Stimulated activated naive B cell treated with anti-CD40 and anti-IgM and Interleukin-4, amounts not matched to agents 10 μg/mL and 1 μg/mL and 100 μg/mL, for 72 hours (primary cell): ENCODE results near the gene CYB5R3.
"Not testable (repeated sequence)": the region's sequence is repeated elsewhere in the genome, so short reads cannot be mapped to it uniquely, and the experiment has no call there.

Source experiments
- ATAC-seq, 2 donors: fragments of 150-1000 bp; cut with Tn5 transposase; replicated peaks; 2 replicates each; pipeline ENCODE4 v1.10.0; 2021; ENCODE audit warnings: moderate library complexity in 1 of 2
- DNase-seq: peaks from one replicate; pipeline ENCODE4 v3.0.0; 2021
- H3K27ac Mint-ChIP-seq: one replicate; pipeline ENCODE4 v1.8.0; 2022; ENCODE audit warnings: mild to moderate bottlenecking, mixed read lengths
- H3K27me3 Mint-ChIP-seq, 2 donors: one replicate each; pipeline ENCODE4 v1.8.0; 2022; ENCODE audit warnings: mixed read lengths in 2 of 2
- H3K36me3 Mint-ChIP-seq, 2 donors: one replicate each; pipeline ENCODE4 v1.8.0; 2022; ENCODE audit warnings: mixed read lengths in 2 of 2, mild to moderate bottlenecking in 1 of 2
- H3K4me1 Mint-ChIP-seq, 2 donors: one replicate each; pipeline ENCODE4 v1.8.0; 2022; ENCODE audit warnings: mixed read lengths in 2 of 2, mild to moderate bottlenecking in 1 of 2
- H3K4me3 Mint-ChIP-seq, 2 donors: one replicate each; pipeline ENCODE4 v1.8.0; 2022; ENCODE audit warnings: mild to moderate bottlenecking in 2 of 2, mixed read lengths in 2 of 2, moderate library complexity in 1 of 2
- H3K9me3 Mint-ChIP-seq, 2 donors: one replicate each; pipeline ENCODE4 v1.8.0; 2022; ENCODE audit warnings: mixed read lengths in 2 of 2, mild to moderate bottlenecking in 1 of 2

Gene CYB5R3

GRCh38 chr22:42626951-42627625, 22.1 kb downstream of the CYB5R3 start:
- Mint-ChIP-seq H3K4me1 (peaks cover 2 to 20% of the 10 kb centered on the region in 2 donors), H3K27me3 (no peaks in the 10 kb centered on the region), H3K36me3 (peaks cover 38 to 44% of the 10 kb centered on the region in 2 donors), H3K27ac (no peak overlapping the region), H3K9me3 (no peaks in the 10 kb centered on the region), H3K4me3 (no peak overlapping the region)
- no peak for ATAC-seq
- DNase-seq: no peak

DNA sequence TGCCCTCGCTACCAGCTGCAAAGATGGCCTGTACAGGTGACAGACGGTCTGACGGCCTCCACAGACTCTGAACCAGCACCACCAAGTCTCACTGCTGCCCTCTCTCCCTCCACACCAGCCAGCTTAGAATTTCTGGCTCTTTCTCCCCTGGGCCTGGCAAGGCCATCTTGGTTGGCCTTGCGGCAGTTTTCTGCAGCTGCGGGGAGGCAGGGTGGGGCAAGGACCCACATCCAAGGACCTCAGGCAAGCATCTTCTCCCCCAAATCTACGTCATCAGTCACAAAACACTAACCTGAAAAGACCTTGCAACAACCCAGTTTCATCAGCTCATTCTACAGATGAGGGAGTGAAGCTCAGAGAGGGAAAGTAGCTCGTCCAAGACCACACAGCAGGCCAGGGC, 22.8 kb downstream of the CYB5R3 start:
- Mint-ChIP-seq H3K27me3 (no peaks in the 10 kb centered on the region), H3K27ac (peak overlapping the region; percentile 59), H3K4me1 (peaks cover 8 to 27% of the 10 kb centered on the region in 2 donors), H3K36me3 (peaks cover 38 to 44% of the 10 kb centered on the region in 2 donors), H3K9me3 (no peaks in the 10 kb centered on the region), H3K4me3 (no peak overlapping the region)
- no peak for ATAC-seq
- no peak for DNase-seq

GRCh38 chr22:42625416-42625815, 23.8 kb downstream of the CYB5R3 start:
- Mint-ChIP-seq H3K27ac (no peak overlapping the region), H3K4me3 (no peak overlapping the region)

GRCh38 chr22:42624551-42625106, 24.6 kb downstream of the CYB5R3 start:
- H3K4me1 Mint-ChIP-seq: peaks cover 9 to 30% of the 10 kb centered on the region in 2 donors
- H3K27ac Mint-ChIP-seq: peak overlapping the region; percentile 25
- no peaks in the 10 kb centered on the region for H3K27me3 Mint-ChIP-seq
- H3K9me3 Mint-ChIP-seq: no peaks in the 10 kb centered on the region
- H3K4me3 Mint-ChIP-seq: no peak overlapping the region
- ATAC-seq (no peak), DNase-seq (no peak)
- H3K36me3 Mint-ChIP-seq: peaks cover 33 to 34% of the 10 kb centered on the region in 2 donors

More at GRCh38 chr22:42625416-42625815, 23.8 kb downstream of the CYB5R3 start:
- no peak for DNase-seq
- ATAC-seq: no peak
- H3K9me3 Mint-ChIP-seq: no peaks in the 10 kb centered on the region
- H3K36me3 Mint-ChIP-seq: peaks cover 37 to 39% of the 10 kb centered on the region in 2 donors
- H3K4me1 Mint-ChIP-seq: peaks cover 9 to 30% of the 10 kb centered on the region in 2 donors
- H3K27me3 Mint-ChIP-seq: no peaks in the 10 kb centered on the region

DNA sequence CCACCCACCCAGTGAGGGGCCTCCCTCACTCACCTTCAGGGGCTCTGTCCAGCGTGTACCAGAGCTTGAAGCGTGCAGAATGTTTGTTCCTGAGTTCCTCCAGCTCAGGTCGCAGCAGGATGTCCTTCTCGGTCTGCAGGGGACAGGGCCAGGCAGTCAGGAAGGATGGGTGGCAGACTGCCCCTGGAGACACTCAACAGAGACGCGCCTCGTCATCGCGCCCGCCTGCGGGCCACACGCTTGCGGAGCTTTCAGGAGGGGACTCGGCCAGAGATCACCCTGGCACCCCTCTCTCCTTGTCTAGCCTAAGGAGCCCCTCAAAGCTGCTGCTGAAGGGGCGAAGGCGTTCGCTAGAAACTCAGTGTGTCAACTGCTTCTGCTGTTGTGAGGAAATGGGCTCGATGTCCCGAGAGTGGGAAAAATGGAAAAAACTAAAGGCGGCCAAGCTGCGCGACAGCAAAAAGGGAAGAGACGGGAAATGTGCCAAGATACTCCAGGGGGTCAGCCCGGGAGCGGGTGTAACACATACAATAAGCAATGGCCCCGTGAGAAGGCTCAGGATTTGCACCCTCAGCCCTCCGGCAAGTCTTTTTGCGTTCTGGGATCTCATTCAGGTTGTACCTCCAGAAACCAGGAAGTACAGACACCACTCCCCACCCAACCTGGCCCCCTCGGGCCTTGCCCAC, 25.3 kb downstream of the CYB5R3 start:
- Mint-ChIP-seq H3K27me3 (no peaks in the 10 kb centered on the region), H3K4me1 (peaks cover 9 to 30% of the 10 kb centered on the region in 2 donors), H3K9me3 (no peaks in the 10 kb centered on the region), H3K36me3 (peaks cover 35 to 36% of the 10 kb centered on the region in 2 donors), H3K27ac (peak overlapping the region; percentile 22), H3K4me3 (no peak overlapping the region)
- no peak for ATAC-seq
- no peak for DNase-seq

DNA sequence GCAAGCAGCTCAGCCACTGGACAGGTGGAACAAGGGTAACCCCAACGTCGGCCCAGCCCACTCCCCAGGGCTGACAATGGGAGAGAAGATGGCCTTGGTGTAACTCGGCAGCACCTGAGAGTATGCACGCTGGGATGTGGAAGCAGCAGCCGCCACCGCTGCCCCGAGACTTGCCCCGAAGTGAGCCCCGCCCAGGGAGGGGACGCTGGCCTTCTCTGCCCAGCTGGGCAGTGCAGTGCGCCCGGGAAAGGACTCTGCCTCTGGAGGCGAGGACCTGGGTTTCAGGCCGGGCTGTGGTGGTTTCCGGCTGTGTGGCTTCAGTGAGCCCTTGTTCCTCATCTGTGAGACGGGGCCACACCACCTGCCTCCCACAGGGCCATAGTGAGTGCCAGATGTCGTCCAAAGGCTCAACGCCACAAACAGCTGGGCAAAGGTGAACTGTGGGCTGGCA, 25.9 kb downstream of the CYB5R3 start:
- H3K27me3 Mint-ChIP-seq: no peaks in the 10 kb centered on the region
- peaks cover 34% of the 10 kb centered on the region in 2 donors for H3K36me3 Mint-ChIP-seq
- peak overlapping the region in 1 of 2 donors; percentile 35 for H3K4me3 Mint-ChIP-seq

GRCh38 chr22:42622061-42622710, 27.0 kb downstream of the CYB5R3 start:
- ATAC-seq (no peak), DNase-seq (no peak)
- Mint-ChIP-seq H3K9me3 (no peaks in the 10 kb centered on the region), H3K27ac (peak overlapping the region; percentile 80), H3K36me3 (peaks cover 29 to 31% of the 10 kb centered on the region in 2 donors), H3K4me3 (no peak overlapping the region), H3K4me1 (peaks cover 14 to 38% of the 10 kb centered on the region in 2 donors), H3K27me3 (no peaks in the 10 kb centered on the region)

More for the DNA sequence above, 25.9 kb downstream of the CYB5R3 start:
- DNase-seq (no peak), ATAC-seq (peak; percentile 69 to 74)
- peaks cover 10 to 30% of the 10 kb centered on the region in 2 donors for H3K4me1 Mint-ChIP-seq
- no peak overlapping the region for H3K27ac Mint-ChIP-seq
- no peaks in the 10 kb centered on the region for H3K9me3 Mint-ChIP-seq

DNA sequence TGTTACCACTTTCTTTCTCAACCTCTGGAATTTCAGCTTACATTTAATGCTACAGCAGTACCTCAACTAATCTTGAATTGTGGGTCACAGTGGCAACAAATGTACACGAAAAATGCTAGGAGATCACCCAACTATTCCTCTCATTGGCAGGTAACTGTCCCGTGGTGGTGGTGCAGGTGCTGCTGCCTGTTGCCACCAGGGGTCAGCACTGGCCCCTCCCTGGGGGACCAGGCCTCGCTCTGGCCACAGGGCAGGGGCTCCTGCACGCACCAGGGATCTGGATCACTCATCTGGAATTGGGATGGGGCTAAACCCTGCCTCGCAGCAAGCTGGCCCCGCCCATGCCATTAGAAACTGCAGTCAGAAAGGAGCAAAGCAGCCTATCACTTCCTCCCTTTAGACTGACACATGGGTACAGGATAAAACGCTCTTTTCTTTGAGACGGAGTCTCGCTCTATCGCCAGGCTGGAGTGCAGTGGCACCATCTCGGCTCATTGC, 27.6 kb downstream of the CYB5R3 start:
- peak; percentile 81 to 84 for ATAC-seq
- peaks cover 14 to 38% of the 10 kb centered on the region in 2 donors for H3K4me1 Mint-ChIP-seq
- peaks cover 24 to 28% of the 10 kb centered on the region in 2 donors for H3K36me3 Mint-ChIP-seq
- peak; percentile 58 for DNase-seq
- H3K27me3 Mint-ChIP-seq: no peaks in the 10 kb centered on the region
- peak overlapping the region in 1 of 2 donors; percentile 17 for H3K4me3 Mint-ChIP-seq
- no peaks in the 10 kb centered on the region for H3K9me3 Mint-ChIP-seq
- peak overlapping the region; percentile 80 for H3K27ac Mint-ChIP-seq

GRCh38 chr22:42620084-42620483, 29.1 kb downstream of the CYB5R3 start:
- Mint-ChIP-seq H3K4me3 (no peak overlapping the region), H3K27me3 (no peaks in the 10 kb centered on the region), H3K27ac (no peak overlapping the region), H3K36me3 (peaks cover 17 to 25% of the 10 kb centered on the region in 2 donors), H3K9me3 (no peaks in the 10 kb centered on the region), H3K4me1 (peaks cover 19 to 50% of the 10 kb centered on the region in 2 donors)
- ATAC-seq (no peak), DNase-seq (no peak)

- Mint-ChIP-seq H3K4me1 (peaks cover 22 to 56% of the 10 kb centered on the region in 2 donors), H3K9me3 (no peaks in the 10 kb centered on the region), H3K27ac (peak overlapping the region; percentile 42), H3K4me3 (no peak overlapping the region), H3K27me3 (no peaks in the 10 kb centered on the region), H3K36me3 (peaks cover 17 to 31% of the 10 kb centered on the region in 2 donors)
- DNase-seq (no peak), ATAC-seq (no peak)
Observed at GRCh38 chr22:42619261-42620063, 29.7 kb downstream of the CYB5R3 start.

DNA sequence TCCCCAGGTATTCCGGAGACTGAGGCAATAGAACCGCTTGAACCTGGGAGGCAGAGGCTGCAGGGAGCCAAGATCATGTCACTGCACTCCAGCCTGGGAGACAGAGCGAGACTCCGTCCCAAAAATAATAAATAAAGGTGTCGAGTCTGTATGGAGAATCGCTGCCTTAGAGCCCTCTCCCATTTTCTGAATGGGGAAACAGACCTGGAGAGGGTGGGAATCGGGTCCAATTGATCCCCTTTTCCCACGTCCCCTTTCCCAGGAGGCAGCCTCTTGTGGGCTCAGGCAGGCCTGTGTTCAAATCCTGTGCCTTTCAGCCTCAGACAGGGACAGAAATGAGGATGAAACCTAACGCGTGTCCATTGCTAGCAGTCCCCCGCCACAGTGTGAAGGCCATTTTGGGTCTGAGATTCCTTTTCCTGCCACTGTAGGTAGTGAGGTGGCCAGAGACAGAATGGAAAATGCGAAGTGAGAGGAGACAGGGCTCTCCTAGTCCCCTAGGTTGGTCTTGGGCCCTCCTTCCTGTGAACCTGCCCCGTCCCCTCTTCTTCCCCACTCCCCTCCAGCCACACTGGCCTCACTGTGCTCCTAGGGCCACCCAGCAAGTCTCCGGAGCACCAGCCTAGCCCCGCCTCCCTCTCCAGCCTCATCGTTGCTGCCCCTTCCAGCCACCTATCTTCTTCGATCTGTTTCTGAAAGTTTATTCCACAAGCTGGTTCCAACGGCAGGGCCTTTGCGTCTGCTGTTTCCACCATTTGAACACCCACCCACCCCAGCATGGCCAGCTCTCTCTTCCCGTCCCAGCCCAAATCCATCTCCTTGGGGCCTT, 31.8 kb downstream of the CYB5R3 start:
- Mint-ChIP-seq H3K4me3 (peak overlapping the region in 1 of 2 donors; percentile 11), H3K9me3 (no peaks in the 10 kb centered on the region), H3K27me3 (no peaks in the 10 kb centered on the region), H3K27ac (peak overlapping the region; percentile 100), H3K36me3 (peaks cover 22 to 37% of the 10 kb centered on the region in 2 donors), H3K4me1 (peaks cover 29 to 50% of the 10 kb centered on the region in 2 donors)
- no peak for DNase-seq
- ATAC-seq: no peak

DNA sequence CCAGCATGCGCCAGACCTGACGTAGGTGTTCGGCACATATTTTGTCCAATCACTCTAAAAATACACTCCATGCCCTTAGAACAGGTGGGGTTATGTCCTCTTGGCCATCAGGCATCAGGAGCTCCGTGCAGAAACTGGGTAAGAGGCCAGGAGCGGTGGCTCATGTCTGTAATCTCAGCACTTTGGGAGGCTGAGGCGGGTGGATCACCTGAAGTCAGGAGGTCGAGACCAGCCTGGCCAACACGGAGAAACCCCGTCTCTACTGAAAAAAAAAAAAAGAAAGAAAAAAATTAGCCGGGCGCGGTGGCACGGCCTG, 33.4 kb downstream of the CYB5R3 start:
- H3K4me1 Mint-ChIP-seq: peaks cover 31 to 53% of the 10 kb centered on the region in 2 donors
- not testable (repeated sequence) for DNase-seq, H3K27me3 Mint-ChIP-seq

More for the DNA sequence above, 33.4 kb downstream of the CYB5R3 start:
- H3K9me3 Mint-ChIP-seq, ATAC-seq: not testable (repeated sequence)
- peak overlapping the region; percentile 93 for H3K4me3 Mint-ChIP-seq
- H3K27ac Mint-ChIP-seq: peak overlapping the region; percentile 100
- peaks cover 20 to 39% of the 10 kb centered on the region in 2 donors for H3K36me3 Mint-ChIP-seq
